Peyer's patch (tissue), 4 donors: ENCODE data around the gene TM4SF18. TPM values are rescaled to one million over a fixed set of nuclear protein-coding genes. Genes with fewer than 3 reads are reported as not detected.

Experiments used
- DNase-seq, 3 donors: peaks; one replicate each; pipeline ENCODE4 v3.0.0-alpha.2; 2017 to 2019
- H3K27ac ChIP-seq, 4 donors: fragments of 200-600 bp; sonication (generic); one replicate each; pipeline ENCODE4 v1.5.1; 2016 to 2019
- H3K27me3 ChIP-seq, 2 donors: fragments of 200-600 bp; sonication (generic); one replicate each; pipeline ENCODE4 v1.5.1; 2019
- H3K36me3 ChIP-seq, 3 donors: fragments of 200-600 bp; sonication (generic); one replicate each; pipeline ENCODE4 v1.5.1; 2016 to 2019
- H3K4me1 ChIP-seq, 4 donors: fragments of 200-600 bp; sonication (generic); one replicate each; pipeline ENCODE4 v1.5.1; 2016 to 2019
- H3K4me3 ChIP-seq, 4 donors: fragments of 200-600 bp; sonication (generic); 1 replicate in 3 of 4; 2 replicates in 1 of 4; pipeline ENCODE4 v1.5.1; 2016 to 2019; ENCODE audit warnings: mild to moderate bottlenecking in 1 of 4
- H3K9me3 ChIP-seq, 4 donors: fragments of 200-600 bp; sonication (generic); one replicate each; pipeline ENCODE4 v1.5.1; 2016 to 2019; ENCODE audit warnings: mild to moderate bottlenecking in 1 of 4
- POLR2A ChIP-seq, 2 donors: fragments of 450-650 bp; IDR thresholded peaks; one replicate each; pipeline ENCODE4 v1.5.1; 2017; ENCODE audit warnings: antibody characterized with exemption in 2 of 2, mild to moderate bottlenecking in 2 of 2, moderate library complexity in 2 of 2
- total RNA-seq, 4 donors: library from RNA; depleted of rRNA; stranded (reverse); fragments of >200 nt; gene quantifications; one replicate each; pipeline ENCODE4 v1.1.0, GENCODE V29; 2016
- TF ChIP-seq, protein P1 (sequence below), 6 experiments: fragments of 450-650 bp in 4 of 6; fragments of 200-600 bp in 2 of 6; sonication (generic) in 1 of 6; IDR thresholded peaks; one replicate each; pipeline ENCODE4 v1.5.1; 2017 to 2019; ENCODE audit warnings: antibody characterized with exemption in 6 of 6, mild to moderate bottlenecking in 3 of 6, moderate library complexity in 1 of 6

Gene TM4SF18
- total RNA-seq, 4 donors from 2014 or later, result 1.1 to 6.6 (median 3.3) TPM

DNA sequence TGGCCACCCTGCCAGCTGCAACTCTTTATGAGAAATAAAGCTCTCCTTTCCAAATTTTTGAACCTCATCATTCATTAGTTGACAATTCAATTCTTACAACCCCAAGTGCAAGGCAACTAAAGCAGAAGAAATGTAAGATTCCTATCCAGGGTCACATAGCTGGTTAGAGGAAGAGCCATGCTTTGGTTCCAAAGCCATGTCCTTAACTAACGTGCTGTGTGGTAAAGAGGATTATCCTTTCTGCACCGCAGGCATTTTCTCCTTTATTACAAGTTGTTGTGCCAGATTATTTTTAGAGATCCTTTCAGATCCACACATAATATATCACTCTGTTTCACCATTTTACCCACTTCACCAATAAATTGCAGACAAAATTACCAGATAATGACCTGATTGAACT is 36.5 kb downstream of the TM4SF18 start:
- no peaks in the 10 kb centered on the region for H3K27me3 ChIP-seq
- no peaks in the 10 kb centered on the region for H3K36me3 ChIP-seq
- H3K4me1 ChIP-seq, result peaks cover 0 to 9% (median 0%) of the 10 kb centered on the region in 4 donors
- no peak overlapping the region for H3K4me3 ChIP-seq
- TF ChIP-seq, protein P1, sequence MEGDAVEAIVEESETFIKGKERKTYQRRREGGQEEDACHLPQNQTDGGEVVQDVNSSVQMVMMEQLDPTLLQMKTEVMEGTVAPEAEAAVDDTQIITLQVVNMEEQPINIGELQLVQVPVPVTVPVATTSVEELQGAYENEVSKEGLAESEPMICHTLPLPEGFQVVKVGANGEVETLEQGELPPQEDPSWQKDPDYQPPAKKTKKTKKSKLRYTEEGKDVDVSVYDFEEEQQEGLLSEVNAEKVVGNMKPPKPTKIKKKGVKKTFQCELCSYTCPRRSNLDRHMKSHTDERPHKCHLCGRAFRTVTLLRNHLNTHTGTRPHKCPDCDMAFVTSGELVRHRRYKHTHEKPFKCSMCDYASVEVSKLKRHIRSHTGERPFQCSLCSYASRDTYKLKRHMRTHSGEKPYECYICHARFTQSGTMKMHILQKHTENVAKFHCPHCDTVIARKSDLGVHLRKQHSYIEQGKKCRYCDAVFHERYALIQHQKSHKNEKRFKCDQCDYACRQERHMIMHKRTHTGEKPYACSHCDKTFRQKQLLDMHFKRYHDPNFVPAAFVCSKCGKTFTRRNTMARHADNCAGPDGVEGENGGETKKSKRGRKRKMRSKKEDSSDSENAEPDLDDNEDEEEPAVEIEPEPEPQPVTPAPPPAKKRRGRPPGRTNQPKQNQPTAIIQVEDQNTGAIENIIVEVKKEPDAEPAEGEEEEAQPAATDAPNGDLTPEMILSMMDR (IDR thresholded peaks at IDR 0.05), result no peak
- no peak for TF ChIP-seq POLR2A (IDR thresholded peaks at IDR 0.05)
- no peak for DNase-seq
- H3K9me3 ChIP-seq, result no peaks in the 10 kb centered on the region
- H3K27ac ChIP-seq, result no peak overlapping the region

DNA sequence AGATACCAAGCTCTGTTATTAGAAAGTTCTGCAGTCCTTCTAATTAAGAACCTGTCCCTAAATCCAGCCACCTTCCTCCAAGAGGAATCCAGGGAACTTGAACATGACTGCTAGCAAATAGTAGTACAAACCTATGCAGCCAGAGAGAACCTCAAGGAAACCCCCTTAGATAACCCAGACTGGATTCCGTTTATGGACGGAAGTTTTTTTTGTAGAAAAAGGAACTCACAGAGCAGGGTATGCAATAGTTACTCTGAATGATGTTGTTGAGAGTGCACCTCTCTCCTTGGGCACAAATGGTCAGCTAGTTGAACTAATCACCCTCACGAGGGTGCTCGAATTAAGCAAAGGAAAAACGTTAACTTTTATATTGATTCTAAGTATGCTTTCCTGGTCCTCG is 40.8 kb downstream of the TM4SF18 start:
- no peak overlapping the region for H3K4me3 ChIP-seq
- no peaks in the 10 kb centered on the region for H3K4me1 ChIP-seq
- H3K36me3 ChIP-seq, result no peaks in the 10 kb centered on the region
- H3K9me3 ChIP-seq, result no peaks in the 10 kb centered on the region
- DNase-seq, result no peak
- no peak overlapping the region for H3K27ac ChIP-seq
- TF ChIP-seq POLR2A (IDR thresholded peaks at IDR 0.05), result no peak
- TF ChIP-seq, protein P1 (IDR thresholded peaks at IDR 0.05), result no peak
- H3K27me3 ChIP-seq, result no peaks in the 10 kb centered on the region

DNA sequence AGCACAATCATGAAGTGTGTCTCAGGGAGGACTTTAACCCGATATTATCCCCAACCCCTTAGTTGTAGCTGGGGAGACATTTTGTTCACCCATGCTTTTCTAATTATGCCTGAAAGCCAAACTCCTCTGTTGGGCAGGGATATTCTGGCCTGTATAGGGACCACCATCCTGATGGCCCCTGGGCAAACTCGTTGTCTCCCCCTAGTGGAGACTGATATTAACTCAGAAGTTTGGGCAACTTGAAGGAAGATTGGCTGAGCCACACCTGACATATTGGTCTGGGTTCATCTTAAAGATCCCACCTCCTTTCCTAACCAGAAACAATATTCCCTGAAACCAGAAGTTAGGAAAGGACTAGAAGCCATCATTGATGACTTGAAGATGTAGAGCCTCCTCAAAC is 42.3 kb downstream of the TM4SF18 start:
- Histone ChIP-seq H3K27me3 (no peaks in the 10 kb centered on the region), H3K4me1 (no peaks in the 10 kb centered on the region), H3K4me3 (no peak overlapping the region), H3K36me3 (no peaks in the 10 kb centered on the region), H3K27ac (no peak overlapping the region), H3K9me3 (no peaks in the 10 kb centered on the region)
- no peak for TF ChIP-seq POLR2A (IDR thresholded peaks at IDR 0.05)
- TF ChIP-seq, protein P1 (IDR thresholded peaks at IDR 0.05), result peak in 3 of 6 experiments; percentile 29 to 39 (median 33)
- no peak for DNase-seq

DNA sequence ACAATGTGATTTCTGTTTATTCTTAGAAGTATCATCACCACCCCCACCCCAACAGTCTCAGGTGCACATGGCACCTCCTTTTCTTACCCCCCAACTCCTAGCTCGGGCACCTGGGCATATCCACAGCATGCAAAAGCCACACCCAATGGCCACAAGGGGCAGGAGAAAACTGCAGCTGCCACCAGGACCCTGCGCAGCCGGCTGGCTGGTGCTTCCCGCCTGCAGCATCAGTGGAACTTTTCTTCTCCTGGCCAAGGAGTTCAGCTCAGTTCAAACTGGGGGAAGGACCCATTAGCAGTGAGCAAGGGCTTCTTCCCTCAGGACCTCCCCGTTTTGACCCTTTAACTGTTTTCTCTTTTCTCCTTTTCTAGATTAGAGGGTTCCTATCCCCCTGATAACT is 44.8 kb downstream of the TM4SF18 start:
- Histone ChIP-seq H3K4me1 (no peaks in the 10 kb centered on the region), H3K27ac (no peak overlapping the region), H3K9me3 (no peaks in the 10 kb centered on the region), H3K27me3 (no peaks in the 10 kb centered on the region), H3K36me3 (no peaks in the 10 kb centered on the region), H3K4me3 (no peak overlapping the region)
- no peak for TF ChIP-seq POLR2A (IDR thresholded peaks at IDR 0.05)
- TF ChIP-seq, protein P1 (IDR thresholded peaks at IDR 0.05), result no peak
- DNase-seq, result no peak

DNA sequence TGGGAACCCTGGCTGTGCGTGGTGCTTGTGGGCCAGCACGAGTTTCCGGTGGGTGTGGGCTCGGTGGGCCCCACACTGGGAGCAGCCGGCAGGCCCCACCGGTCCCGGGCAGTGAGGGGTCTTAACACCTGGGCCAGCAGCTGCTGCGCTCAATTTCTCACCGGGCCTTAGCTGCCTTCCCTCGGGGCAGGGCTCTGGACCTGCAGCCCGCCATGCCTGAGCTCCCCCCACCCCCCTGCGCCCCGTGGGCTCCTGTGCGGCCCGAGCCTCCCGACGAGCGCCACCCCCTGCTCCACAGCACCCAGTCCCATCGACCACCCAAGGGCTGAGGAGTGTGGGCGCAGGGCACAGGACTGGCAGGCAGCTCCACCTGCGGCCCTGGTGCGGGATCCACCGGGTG is 49.4 kb downstream of the TM4SF18 start:
- TF ChIP-seq POLR2A (IDR thresholded peaks at IDR 0.05), result no peak
- TF ChIP-seq, protein P1 (IDR thresholded peaks at IDR 0.05), result no peak
- DNase-seq, result no peak
- Histone ChIP-seq H3K9me3 (no peaks in the 10 kb centered on the region), H3K4me3 (no peak overlapping the region), H3K27ac (no peak overlapping the region), H3K4me1 (no peaks in the 10 kb centered on the region), H3K36me3 (no peaks in the 10 kb centered on the region), H3K27me3 (no peaks in the 10 kb centered on the region)

DNA sequence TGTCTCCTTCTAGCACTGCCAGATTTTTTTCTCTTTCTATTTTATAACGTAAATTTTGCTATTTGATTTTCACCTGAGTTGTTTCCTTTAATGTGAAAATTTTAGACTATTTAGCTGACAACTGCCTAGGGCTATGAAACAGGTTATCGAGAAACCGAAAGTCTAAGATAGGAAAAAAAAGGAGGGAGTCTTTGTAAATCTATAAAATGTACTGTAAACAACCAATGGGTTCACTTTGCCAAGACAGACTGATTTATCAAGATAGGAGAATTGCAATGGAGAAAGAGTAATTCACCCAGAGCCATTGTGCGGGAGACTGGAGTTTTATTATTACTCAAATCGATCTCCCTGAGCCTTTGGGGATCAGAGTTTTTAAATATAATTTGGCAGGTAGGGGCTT is 50.0 kb downstream of the TM4SF18 start:
- H3K36me3 ChIP-seq, result no peaks in the 10 kb centered on the region

More for the DNA sequence above, 50.0 kb downstream of the TM4SF18 start:
- Histone ChIP-seq H3K9me3 (no peaks in the 10 kb centered on the region), H3K4me1 (no peaks in the 10 kb centered on the region), H3K4me3 (no peak overlapping the region), H3K27me3 (no peaks in the 10 kb centered on the region), H3K27ac (no peak overlapping the region)
- TF ChIP-seq, protein P1 (IDR thresholded peaks at IDR 0.05), result no peak
- no peak for TF ChIP-seq POLR2A (IDR thresholded peaks at IDR 0.05)
- no peak for DNase-seq
